HepG2 (cell line): ENCODE data around the gene IL17RC. TPM values are rescaled to one million over a fixed set of nuclear protein-coding genes. Genes with fewer than 3 reads are reported as not detected.

ENCODE experiments used
- ATAC-seq: fragments of 200-7000 bp; cut with Tn5 transposase; 3 replicates; pipeline ENCODE4 v1.9.1; 2020; ENCODE audit warnings: mild to moderate bottlenecking, moderate library complexity
- BruUV-seq: library from RNA; stranded (reverse); fragments of 400-500 nt; replicated peaks from 2 replicates; lab custom pipeline; 2021; lab: Mats Ljungman, UMichigan
- CTCF ChIA-PET: fragments of 300-600 bp; formaldehyde crosslinking; extraction: SDS; loops from one replicate; lab custom pipeline; 2021; ENCODE audit warnings: low total read pairs, inconsistent platforms, low intra/inter-chr PET ratio; lab: Yijun Ruan, JAX
- POLR2A ChIA-PET: fragments of 350-600 bp; sonication (Branson Sonifier 250); formaldehyde crosslinking; loops from one replicate; lab custom pipeline; 2020; ENCODE audit warnings: antibody characterized with exemption, inconsistent platforms; lab: Yijun Ruan, JAX
- DNase-seq: peaks from one replicate; pipeline ENCODE4 v3.0.0-alpha.2; 2015; ENCODE audit warnings: low spot score
- FAIRE-seq: peaks from 3 replicates; lab custom pipeline; 2011; peaks lifted over from hg19 to GRCh38; lab: Jason Lieb, UNC
- H2AFZ ChIP-seq: one replicate; pipeline ENCODE4 v1.6.1; 2011; ENCODE audit warnings: low read length, inconsistent platforms
- H3K27ac ChIP-seq: fragments of 300-600 bp; 3 replicates; pipeline ENCODE4 v1.8.0; 2011; ENCODE audit warnings: mixed run types, mild to moderate bottlenecking, mixed read lengths, low read length, inconsistent platforms; ENCODE audit not compliant: insufficient read depth; ENCODE audit errors: extremely low read length
- H3K27me3 ChIP-seq, 2 experiments: fragments of 200-600 bp in 1 of 2; 2 replicates in 1 of 2; 3 replicates in 1 of 2; pipeline versions ENCODE4 v1.6.0 to v1.8.0; 2011; ENCODE audit warnings: low read length in 2 of 2, mild to moderate bottlenecking in 2 of 2, moderate library complexity in 2 of 2, inconsistent platforms in 1 of 2; ENCODE audit not compliant: insufficient read depth in 2 of 2, control insufficient read depth in 1 of 2
- H3K36me3 ChIP-seq, 2 experiments: fragments of 200-600 bp in 1 of 2; replicated peaks in 1 of 2; 2 replicates in 1 of 2; 3 replicates in 1 of 2; pipeline versions ENCODE4 v1.5.1 to v1.8.0; 2011; ENCODE audit warnings: low read length in 2 of 2, inconsistent platforms in 1 of 2; ENCODE audit not compliant: insufficient read depth in 2 of 2, control insufficient read depth in 1 of 2
- H3K4me1 ChIP-seq: 2 replicates; pipeline ENCODE4 v1.5.1; 2012; ENCODE audit warnings: low read length, inconsistent platforms; ENCODE audit not compliant: insufficient read depth
- H3K4me2 ChIP-seq: 2 replicates; pipeline ENCODE4 v1.6.0; 2011; ENCODE audit warnings: low read depth, low read length, inconsistent platforms
- H3K4me3 ChIP-seq, 3 experiments: fragments of 200-600 bp in 1 of 3; sonication (generic), shearing (Covaris generic) in 1 of 3; replicated peaks in 1 of 3; 2 replicates each; pipeline ENCODE4 v1.5.1; 2011 to 2016; ENCODE audit warnings: low read length in 3 of 3, inconsistent platforms in 2 of 3, low read depth in 2 of 3, mild to moderate bottlenecking in 2 of 3, control low read depth in 1 of 3, mixed read lengths in 1 of 3; ENCODE audit not compliant: insufficient read depth in 1 of 3
- H3K79me2 ChIP-seq: one replicate; pipeline ENCODE4 v1.6.1; 2011; ENCODE audit warnings: low read length, inconsistent platforms; ENCODE audit not compliant: insufficient read depth
- H3K9ac ChIP-seq: 2 replicates; pipeline ENCODE4 v1.6.0; 2011; ENCODE audit warnings: mild to moderate bottlenecking, low read depth, low read length, inconsistent platforms; ENCODE audit not compliant: insufficient read depth
- H3K9me3 ChIP-seq: 2 replicates; pipeline ENCODE4 v1.5.1; 2012; ENCODE audit warnings: mild to moderate bottlenecking, low read length
- H4K20me1 ChIP-seq: 2 replicates; pipeline ENCODE4 v1.6.0; 2011; ENCODE audit warnings: inconsistent platforms, mild to moderate bottlenecking, low read length, moderate library complexity; ENCODE audit not compliant: insufficient read depth
- GATAD2A ChIP-seq: IDR thresholded peaks from 2 replicates; pipeline ENCODE4 v1.6.1; 2016
- NFIC ChIP-seq: IDR thresholded peaks from 2 replicates; pipeline ENCODE4 v1.6.1; 2012; ENCODE audit warnings: mild to moderate bottlenecking, low read length, inconsistent platforms
- NRL ChIP-seq: sonication (generic); formaldehyde crosslinking; IDR thresholded peaks from 2 replicates; pipeline ENCODE4 v1.5.0; 2020; ENCODE audit warnings: missing genetic modification reagents, mild to moderate bottlenecking, moderate library complexity, borderline replicate concordance
- PAXIP1 ChIP-seq: sonication (generic); formaldehyde crosslinking; conservative IDR thresholded peaks from 2 replicates; pipeline ENCODE4 v1.4.0; 2020; ENCODE audit warnings: mild to moderate bottlenecking, missing genetic modification reagents, moderate library complexity
- SALL1 ChIP-seq: sonication (generic); formaldehyde crosslinking; IDR thresholded peaks from 2 replicates; pipeline ENCODE4 v1.8.0; 2022; ENCODE audit warnings: mild to moderate bottlenecking, missing genetic modification reagents
- ZBTB4 ChIP-seq: sonication (generic); formaldehyde crosslinking; IDR thresholded peaks from 2 replicates; pipeline ENCODE4 v1.4.0; 2020; ENCODE audit warnings: missing genetic modification reagents, mild to moderate bottlenecking, borderline replicate concordance
- ZBTB46 ChIP-seq: sonication (generic); formaldehyde crosslinking; IDR thresholded peaks from 2 replicates; pipeline ENCODE4 v1.4.0; 2020; ENCODE audit warnings: mild to moderate bottlenecking, missing genetic modification reagents, borderline replicate concordance
- ZBTB49 ChIP-seq: sonication (generic); formaldehyde crosslinking; IDR thresholded peaks from 2 replicates; pipeline ENCODE4 v1.4.0; 2020; ENCODE audit warnings: missing genetic modification reagents, borderline replicate concordance
- ZNF513 ChIP-seq: sonication (generic); formaldehyde crosslinking; conservative IDR thresholded peaks from 2 replicates; pipeline ENCODE4 v1.5.0; 2020; ENCODE audit warnings: missing genetic modification reagents
- WGBS: methylation state at CpG from one replicate; pipeline ENCODE4 v1.1.6; 2017; ENCODE audit warnings: low lambda C conversion rate; 5-methylcytosine and 5-hydroxymethylcytosine counted together
- in situ Hi-C: cut with HindIII; loops from 2 replicates; pipeline ENCODE4 v1.10.0; 2017; ENCODE audit warnings: low pct_unique_long_range_greater_than_20kb; ENCODE audit not compliant: extremely low pct_ligation_motif_present
- intact Hi-C: fragments of 100-400 bp; cut with micrococcal nuclease; formaldehyde crosslinking; loops from one replicate; pipeline ENCODE4 v1.10.0; 2022; ENCODE audit not compliant: unreplicated experiment
- polyA plus RNA-seq, 8 experiments: library from polyadenylated mRNA; depleted of rRNA in 3 of 8; stranded (reverse) in 7 of 8; unstranded in 1 of 8; fragments of >200 nt; fragmentation: Illumina TruSeq in 4 of 8; extraction: Trizol in 4 of 8; gene quantifications; 2 replicates each; pipeline versions ENCODE4 v1.2.1 to v1.2.3, GENCODE V29; 2011 to 2016; ENCODE audit warnings: low read depth in 4 of 8, missing spikeins in 1 of 8, mixed read lengths in 1 of 8; ENCODE audit not compliant: insufficient read depth in 1 of 8
- total RNA-seq, 5 experiments: library from RNA; depleted of rRNA; stranded (reverse); fragments of >200 nt; fragmentation: Illumina TruSeq; extraction: Trizol; gene quantifications; 2 replicates each; pipeline ENCODE4 v1.2.3, GENCODE V29; 2016; ENCODE audit warnings: low read depth in 1 of 5

IL17RC gene
- total and polyA plus RNA-seq, 2 of the 13 experiments (the other 11 are each of a cell fraction or from before 2014, with no cell fraction given) = 20.7 to 24.0 TPM

- Histone ChIP-seq H3K79me2 (no peaks in the 10 kb centered on the region), H3K9me3 (no peaks in the 10 kb centered on the region), H3K9ac (no peak overlapping the region; the same call in 1 of the 2 replicates), H2AFZ (no peak overlapping the region), H4K20me1 (no peaks in the 10 kb centered on the region), H3K4me2 (peak overlapping the region; percentile 46), H3K27me3 (no peaks in the 10 kb centered on the region), H3K4me1 (peaks cover 38% of the 10 kb centered on the region), H3K36me3 (no peaks in the 10 kb centered on the region; a peak in 1 of 5 replicates), H3K27ac (no peak overlapping the region), H3K4me3 (no peak overlapping the region)
- peak; percentile 65 for DNase-seq
- in situ Hi-C loops = no loop called here
- WGBS = 50% methylated on average over 12 of the region's 12 CpGs
- CTCF ChIA-PET = no interaction called here
- intact Hi-C loops = no loop called here
- POLR2A ChIA-PET = interaction anchor here (1.3 to 2.7 kb wide), 2 partner anchors 9 to 40 kb away, joined by 3 to 16 read pairs; no protein-coding TSS in a partner anchor
- FAIRE-seq = no peak
- peak; percentile 61 for ATAC-seq
- no TSS peak for BruUV-seq
- TF ChIP-seq NRL (CRISPR knock-in tag) = no peak
- 0 out of 2 replicates have a peak, but pooled peaks have one; percentile 24 for TF ChIP-seq GATAD2A (CRISPR knock-in tag)
- TF ChIP-seq ZNF513 = no peak
- peak; percentile 69; the same call in 1 of the 2 replicates for TF ChIP-seq ZBTB4 (CRISPR knock-in tag)
- 0 out of 2 replicates have a peak, but pooled peaks have one; percentile 22 for TF ChIP-seq PAXIP1 (CRISPR knock-in tag)
- 0 out of 2 replicates have a peak, but pooled peaks have one; percentile 30 for TF ChIP-seq SALL1
- TF ChIP-seq ZBTB46 = no peak
- no peak for TF ChIP-seq ZBTB49 (CRISPR knock-in tag)
- no peak for TF ChIP-seq NFIC
Observed at GRCh38 chr3:9955067-9955502, 38.2 kb downstream of the IL17RC start.
